ENCODE data around the gene ZNF451.
"Not testable (repeated sequence)": the region's sequence is repeated elsewhere in the genome, so short reads cannot be mapped to it uniquely, and the experiment has no call there.

Gene ZNF451, protein sequence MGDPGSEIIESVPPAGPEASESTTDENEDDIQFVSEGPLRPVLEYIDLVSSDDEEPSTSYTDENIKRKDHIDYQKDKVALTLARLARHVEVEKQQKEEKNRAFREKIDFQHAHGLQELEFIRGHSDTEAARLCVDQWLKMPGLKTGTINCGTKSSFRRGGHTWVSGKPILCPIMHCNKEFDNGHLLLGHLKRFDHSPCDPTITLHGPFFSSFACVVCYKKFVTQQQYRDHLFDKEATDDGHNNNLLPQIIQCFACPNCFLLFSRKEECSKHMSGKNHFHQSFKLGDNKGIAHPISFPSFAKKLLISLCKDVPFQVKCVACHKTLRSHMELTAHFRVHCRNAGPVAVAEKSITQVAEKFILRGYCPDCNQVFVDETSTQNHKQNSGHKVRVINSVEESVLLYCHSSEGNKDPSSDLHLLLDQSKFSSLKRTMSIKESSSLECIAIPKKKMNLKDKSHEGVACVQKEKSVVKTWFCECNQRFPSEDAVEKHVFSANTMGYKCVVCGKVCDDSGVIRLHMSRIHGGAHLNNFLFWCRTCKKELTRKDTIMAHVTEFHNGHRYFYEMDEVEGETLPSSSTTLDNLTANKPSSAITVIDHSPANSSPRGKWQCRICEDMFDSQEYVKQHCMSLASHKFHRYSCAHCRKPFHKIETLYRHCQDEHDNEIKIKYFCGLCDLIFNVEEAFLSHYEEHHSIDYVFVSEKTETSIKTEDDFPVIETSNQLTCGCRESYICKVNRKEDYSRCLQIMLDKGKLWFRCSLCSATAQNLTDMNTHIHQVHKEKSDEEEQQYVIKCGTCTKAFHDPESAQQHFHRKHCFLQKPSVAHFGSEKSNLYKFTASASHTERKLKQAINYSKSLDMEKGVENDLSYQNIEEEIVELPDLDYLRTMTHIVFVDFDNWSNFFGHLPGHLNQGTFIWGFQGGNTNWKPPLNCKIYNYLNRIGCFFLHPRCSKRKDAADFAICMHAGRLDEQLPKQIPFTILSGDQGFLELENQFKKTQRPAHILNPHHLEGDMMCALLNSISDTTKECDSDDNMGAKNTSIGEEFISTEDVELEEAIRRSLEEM

DNA sequence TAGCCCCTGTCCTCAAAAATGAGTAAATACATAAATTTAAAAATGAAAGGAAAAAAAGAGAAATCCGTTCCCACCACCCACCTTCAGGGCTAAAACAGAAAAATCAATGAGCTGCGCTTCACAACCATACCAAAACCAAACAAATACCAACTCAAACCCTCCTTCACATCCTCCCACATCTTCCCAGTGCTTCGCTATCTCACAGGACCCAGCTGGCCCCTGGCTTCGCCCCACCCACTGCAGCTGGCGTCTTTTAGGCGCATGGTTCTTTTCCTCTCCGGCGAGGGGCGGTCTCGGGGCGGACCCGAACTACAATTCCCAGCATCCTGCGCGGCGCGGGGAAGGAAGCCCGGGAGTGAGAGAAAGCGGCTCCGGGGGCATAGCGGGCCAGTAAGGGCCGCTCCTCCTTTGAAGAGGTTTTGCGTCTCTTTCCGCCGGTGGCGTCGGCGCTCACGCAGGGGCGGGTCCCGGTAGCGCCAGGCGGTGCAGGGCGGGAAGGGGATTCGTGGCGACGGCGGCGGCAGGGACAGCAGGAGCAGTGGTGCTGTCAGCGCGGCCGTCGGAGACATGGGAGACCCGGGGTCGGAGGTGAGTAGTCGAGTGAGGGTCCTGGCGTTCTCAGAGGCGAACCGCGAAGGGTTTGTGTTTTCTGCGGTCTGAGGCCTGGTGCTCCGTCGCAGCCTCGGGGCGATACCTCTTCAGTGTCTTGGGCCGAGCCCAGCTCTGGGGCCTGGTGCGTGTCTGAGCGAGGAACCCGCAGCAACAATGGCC is at the start of gene ZNF451:
TSS of gene ZNF451 (plus strand) at position 502 of the 771 bp plus-strand sequence. CDS start at position 568, 66 bp downstream.
- peak within 1 kb of the TSS; percentile 65 for H3K4me3 ChIP-seq (ENCODE audit: low read depth, low read length)
- TF ChIP-seq, protein P1, sequence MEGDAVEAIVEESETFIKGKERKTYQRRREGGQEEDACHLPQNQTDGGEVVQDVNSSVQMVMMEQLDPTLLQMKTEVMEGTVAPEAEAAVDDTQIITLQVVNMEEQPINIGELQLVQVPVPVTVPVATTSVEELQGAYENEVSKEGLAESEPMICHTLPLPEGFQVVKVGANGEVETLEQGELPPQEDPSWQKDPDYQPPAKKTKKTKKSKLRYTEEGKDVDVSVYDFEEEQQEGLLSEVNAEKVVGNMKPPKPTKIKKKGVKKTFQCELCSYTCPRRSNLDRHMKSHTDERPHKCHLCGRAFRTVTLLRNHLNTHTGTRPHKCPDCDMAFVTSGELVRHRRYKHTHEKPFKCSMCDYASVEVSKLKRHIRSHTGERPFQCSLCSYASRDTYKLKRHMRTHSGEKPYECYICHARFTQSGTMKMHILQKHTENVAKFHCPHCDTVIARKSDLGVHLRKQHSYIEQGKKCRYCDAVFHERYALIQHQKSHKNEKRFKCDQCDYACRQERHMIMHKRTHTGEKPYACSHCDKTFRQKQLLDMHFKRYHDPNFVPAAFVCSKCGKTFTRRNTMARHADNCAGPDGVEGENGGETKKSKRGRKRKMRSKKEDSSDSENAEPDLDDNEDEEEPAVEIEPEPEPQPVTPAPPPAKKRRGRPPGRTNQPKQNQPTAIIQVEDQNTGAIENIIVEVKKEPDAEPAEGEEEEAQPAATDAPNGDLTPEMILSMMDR (IDR thresholded peaks at IDR 0.05; ENCODE audit: insufficient read depth, low read depth, low read length, missing control alignments), result no peak
- peak; percentile 97 for DNase-seq (ENCODE audit: low read depth)

DNA sequence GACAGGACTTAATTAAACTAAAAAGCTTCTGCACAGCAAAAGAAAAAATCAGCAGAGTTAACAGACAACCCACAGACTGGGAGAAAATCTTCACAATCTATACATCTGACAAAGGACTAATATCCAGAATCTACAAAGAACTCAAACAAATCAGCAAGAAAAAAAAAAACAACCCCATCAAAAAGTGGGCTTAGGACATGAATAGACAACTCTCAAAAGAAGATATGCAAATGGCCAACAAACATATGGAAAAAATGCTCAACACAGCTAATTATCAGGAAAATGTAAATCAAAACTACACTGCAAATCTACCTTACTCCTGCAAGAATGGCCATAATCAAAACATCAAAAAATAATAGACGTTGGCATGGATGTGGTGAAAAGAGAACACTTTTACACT is 45.9 kb upstream of the ZNF451 start:
- not testable (repeated sequence) for DNase-seq (ENCODE audit: low read depth)

DNA sequence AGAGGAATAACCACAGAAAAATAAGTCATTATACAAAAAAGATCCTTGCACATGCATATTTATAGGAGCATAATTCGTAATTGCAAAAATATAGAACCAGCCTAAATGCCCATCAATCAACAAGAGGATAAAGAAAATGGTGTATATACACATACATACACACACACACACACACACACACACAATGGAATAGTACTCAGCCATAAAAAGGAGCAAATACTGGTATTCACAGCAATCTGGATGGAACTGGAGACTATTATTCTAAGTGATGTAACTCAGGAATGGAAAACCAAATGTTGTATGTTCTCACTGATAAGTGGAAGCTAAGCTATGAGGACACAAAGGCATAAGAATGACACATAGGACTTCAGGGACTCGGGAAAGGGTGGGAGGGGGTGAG is 45.4 kb upstream of the ZNF451 start:
- H3K4me3 ChIP-seq (ENCODE audit: low read depth, low read length), result no peak overlapping the region
- DNase-seq (ENCODE audit: low read depth), result no peak
- TF ChIP-seq, protein P1 (IDR thresholded peaks at IDR 0.05; ENCODE audit: insufficient read depth, low read depth, low read length, missing control alignments), result no peak

More for the DNA sequence above, 45.9 kb upstream of the ZNF451 start:
- not testable (repeated sequence) for H3K4me3 ChIP-seq (ENCODE audit: low read depth, low read length)

DNA sequence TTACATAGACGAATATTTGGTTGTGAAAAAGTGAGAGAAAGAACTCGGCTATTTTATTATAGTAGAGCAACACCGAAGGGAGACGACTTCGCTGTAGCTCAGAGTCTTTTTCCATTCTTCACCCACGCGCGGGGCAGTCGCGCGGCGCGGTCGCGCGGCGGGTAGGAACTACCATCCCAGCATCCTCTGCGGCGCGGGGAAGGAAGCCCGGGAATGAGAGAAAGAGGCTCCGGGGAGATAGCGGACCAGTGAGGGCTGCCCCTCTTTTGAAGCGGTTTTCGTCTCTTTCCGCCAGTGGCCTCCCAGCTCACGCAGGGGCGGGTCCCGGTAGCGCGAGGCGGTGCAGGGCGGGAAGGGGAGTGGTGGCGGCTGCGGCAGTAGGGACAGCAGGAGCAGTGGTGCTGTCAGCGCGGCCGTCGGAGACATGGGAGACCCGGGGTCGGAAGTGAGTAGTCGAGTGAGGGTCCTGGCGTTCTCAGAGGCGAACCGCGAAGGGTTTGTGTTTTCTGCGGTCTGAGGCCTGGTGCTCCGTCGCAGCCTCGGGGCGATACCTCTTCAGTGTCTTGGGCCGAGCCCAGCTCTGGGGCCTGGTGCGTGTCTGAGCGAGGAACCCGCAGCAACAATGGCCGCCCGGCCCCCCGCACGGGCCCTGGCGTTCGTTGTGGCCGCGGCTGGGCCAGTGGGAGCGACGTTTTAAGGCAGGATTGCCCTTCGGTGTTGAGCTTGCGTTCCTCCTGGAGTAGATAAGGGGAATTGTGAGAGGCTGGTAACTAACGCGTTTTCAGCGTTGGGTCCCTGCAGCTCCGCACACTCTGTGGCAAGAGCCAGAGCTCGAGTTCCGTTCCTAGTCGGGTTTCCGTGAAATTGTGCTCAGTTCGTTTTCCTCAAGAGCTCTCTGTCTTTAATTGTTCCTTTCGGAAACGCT is 43.4 kb upstream of the ZNF451 start, which contains the start of gene KIAA1586:
TSS of gene KIAA1586 (plus strand) at position 362 of the 925 bp plus-strand sequence. CDS start at position 425, 63 bp downstream.
- peak; percentile 92 for DNase-seq (ENCODE audit: low read depth)
- peak within 1 kb of the TSS; percentile 60 for H3K4me3 ChIP-seq (ENCODE audit: low read depth, low read length)

DNA sequence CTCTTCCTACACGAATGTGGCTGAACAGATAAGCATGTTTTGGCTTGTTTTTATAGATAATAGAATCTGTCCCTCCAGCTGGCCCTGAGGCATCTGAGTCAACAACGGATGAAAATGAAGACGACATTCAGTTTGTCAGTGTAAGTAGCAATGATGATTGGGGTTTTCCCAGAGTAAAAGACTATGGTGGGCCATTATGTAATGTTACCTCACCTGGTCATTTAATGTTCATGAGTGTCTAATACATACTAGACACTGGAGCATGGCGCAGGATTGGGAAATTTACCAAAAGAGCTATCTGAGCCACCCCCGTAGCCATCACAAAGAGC is 42.8 kb upstream of the ZNF451 start:
- not testable (repeated sequence) for DNase-seq (ENCODE audit: low read depth); H3K4me3 ChIP-seq (ENCODE audit: low read depth, low read length)

DNA sequence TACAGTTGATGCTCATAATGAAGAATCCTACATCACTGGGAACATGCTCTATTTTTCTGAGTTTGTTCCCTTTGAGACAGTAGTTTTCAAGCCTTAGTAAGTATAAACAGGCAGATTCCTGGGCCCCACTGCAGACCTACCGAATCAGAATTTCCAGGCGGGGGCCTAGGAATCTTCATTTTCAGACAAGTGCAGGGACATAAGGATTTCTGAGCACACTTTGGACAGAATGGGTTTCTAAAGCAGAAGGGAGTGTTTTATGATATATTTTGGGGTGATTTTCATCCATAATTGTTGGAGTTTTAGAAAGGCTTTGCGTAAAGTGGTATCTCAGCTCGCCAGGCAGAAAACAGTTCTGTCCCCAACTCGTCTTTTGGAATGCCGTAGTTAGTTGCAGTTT is 42.1 kb upstream of the ZNF451 start:
- DNase-seq (ENCODE audit: low read depth), result not testable (repeated sequence)
- H3K4me3 ChIP-seq (ENCODE audit: low read depth, low read length), result peak overlapping the region; percentile 42

DNA sequence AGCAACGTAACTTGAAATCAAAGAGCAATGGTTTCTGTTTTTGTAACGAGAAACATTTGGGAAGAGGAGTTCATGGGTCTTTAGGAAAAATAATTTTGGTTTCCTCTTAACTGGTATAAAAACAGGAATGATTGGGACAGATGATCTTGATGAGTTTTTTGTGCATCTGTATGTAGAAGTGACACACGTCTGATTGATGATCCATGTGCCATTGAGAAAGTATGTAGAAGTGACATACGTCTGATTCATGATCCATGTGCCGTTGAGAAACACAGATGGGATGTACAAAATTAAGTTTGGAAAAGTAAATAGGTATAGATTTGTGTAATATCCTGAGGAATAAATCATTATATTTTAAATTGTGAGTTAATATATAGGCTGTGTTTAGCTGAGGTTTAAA is 41.4 kb upstream of the ZNF451 start:
- peak overlapping the region; percentile 42; the same call in 1 of the 2 replicates for H3K4me3 ChIP-seq (ENCODE audit: low read depth, low read length)
- TF ChIP-seq, protein P1 (IDR thresholded peaks at IDR 0.05; ENCODE audit: insufficient read depth, low read depth, low read length, missing control alignments), result no peak
- DNase-seq (ENCODE audit: low read depth), result no peak

DNA sequence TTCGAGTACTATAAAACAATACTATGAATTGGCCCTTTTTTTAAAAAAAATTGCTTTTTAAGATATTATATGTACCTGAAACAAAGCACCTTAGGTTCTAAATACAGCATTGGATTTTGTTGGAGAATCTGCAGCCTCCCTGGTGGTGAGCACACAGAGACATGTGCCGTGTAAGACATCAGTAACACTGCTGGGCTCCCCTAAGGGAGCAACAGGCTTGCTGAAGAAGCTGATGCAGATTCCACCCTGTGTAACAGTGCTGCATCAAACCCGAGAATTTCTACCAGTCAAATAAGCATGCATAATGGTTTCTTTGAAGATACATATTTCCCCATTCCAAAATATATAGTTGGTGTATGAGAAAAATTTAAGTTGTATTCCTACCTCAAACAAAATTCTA is 26.1 kb upstream of the ZNF451 start:
- TF ChIP-seq, protein P1 (IDR thresholded peaks at IDR 0.05; ENCODE audit: insufficient read depth, low read depth, low read length, missing control alignments), result no peak

More for the DNA sequence above, 26.1 kb upstream of the ZNF451 start:
- H3K4me3 ChIP-seq (ENCODE audit: low read depth, low read length), result no peak overlapping the region
- no peak for DNase-seq (ENCODE audit: low read depth)

All from GM12865 (cell line).